HL-60/S4 treated with retinoic acid at 250 ng/mL for 4 days and 3 days (cell line): ENCODE data around the gene C1QL3.

Experiments
- in situ Hi-C: fragments of 300-500 bp; cut with MboI; formaldehyde crosslinking; loops from 2 replicates; pipeline ENCODE4 v1.7.0; 2022; ENCODE audit warnings: low sequenced_read_pairs

Gene C1QL3

DNA sequence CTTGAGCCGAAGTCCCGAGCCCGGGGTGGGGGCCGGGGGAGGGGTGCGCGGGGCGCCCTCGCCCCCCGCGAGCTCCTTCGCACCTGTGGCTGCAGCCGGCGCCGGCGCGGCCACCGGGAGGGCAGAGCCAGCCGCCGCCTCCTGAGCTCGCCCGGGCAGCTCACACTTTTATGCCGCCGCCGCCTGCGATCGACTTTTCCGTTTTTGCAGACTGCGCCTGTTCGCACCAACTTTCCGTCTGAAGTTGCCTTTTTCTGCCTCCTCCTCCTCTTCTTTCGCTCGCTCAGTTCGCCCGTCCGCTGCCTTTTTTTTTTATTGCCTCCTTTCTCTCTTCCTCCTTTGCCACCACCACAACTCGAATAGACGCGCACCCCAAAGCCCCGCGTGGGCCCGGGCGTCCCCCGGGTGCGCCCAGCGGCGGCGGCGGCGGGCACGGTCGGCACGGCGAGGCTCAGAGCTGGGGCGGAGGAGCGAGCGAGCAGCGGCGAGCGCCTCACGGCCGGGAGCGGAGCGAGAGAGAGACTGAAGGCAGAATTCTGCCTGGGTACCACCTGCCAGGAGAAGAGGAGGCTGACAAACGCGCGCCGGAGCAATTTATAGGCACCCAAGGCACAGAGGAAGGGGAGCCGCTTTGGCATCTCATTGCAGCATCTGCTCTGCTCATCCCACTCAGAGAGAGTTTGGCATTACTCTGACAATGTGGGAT is at the start of gene C1QL3:
Gene C1QL3 (minus strand): TSS at position 569 of the 706 bp plus-strand sequence. CDS start 814 bp downstream, outside the sequence.
- in situ Hi-C loops, result no loop called here

DNA sequence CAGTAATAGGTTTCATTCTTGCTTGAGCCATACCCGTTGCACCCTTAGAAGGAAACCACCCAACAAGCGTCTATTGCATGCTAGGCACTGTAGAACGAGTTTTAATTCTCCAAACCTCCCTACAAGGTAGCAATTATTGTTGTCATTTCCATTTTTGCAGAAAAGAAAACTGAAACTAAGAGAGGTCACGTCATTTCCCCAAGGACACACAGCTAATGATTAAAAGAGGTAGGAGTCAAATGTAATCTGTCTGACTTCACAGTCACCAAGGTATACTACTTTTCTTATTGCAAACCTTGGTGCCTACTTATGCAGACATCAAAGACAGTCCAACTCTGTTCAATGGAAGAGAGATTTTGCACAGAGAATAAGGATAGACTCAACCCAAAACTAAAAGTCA is 49.1 kb upstream of the C1QL3 start:
- in situ Hi-C loops, result no loop called here

DNA sequence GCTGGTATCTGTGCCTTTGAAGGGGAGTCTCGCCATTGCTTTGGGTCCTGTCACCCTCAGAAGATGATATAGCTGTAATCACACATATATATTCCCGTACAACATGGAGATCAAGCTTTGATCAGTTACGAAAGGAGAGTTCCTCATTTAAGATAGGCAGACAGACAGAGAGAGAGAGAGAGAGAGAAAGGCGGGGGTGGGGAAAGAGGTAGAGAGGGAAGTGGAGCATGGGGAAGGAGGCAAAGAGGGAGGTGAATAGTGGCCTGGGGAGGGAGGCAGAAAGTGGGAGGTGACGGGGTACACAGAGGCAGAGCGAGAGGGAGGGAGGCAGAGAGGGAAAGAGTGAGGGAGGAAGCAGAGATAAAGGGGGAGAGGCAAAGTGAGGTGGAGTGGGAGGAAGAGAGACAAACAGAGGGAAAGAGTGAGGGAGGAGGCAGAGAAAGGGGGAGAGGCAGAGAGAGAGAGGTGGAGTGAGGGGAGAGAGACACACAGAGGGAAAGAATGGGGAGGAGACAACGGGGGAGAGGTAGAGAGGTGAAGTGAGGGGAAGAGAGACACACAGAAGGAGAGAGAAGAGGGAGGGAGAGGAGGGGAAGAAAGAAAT is 44.6 kb upstream of the C1QL3 start:
- in situ Hi-C loops, result no loop called here

DNA sequence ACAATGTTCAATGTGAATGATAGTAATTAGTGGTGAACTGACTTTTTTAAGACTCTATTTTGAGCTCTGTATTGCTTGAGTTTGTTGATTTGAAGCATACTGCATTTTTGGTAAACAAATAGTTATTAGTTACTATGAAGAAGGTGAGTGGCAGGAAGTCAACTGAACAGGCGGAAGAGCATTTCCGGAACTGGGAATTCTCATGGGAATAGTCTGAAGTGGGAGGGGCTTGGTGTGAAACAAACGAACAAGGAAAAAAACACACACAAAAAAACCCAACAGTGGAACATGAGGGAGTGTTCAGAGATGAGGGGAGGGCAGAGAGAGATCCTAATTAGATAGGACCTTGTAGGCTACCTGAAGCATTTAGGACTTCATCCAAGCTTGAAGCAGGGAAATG is 43.9 kb upstream of the C1QL3 start:
- in situ Hi-C loops, result no loop called here

DNA sequence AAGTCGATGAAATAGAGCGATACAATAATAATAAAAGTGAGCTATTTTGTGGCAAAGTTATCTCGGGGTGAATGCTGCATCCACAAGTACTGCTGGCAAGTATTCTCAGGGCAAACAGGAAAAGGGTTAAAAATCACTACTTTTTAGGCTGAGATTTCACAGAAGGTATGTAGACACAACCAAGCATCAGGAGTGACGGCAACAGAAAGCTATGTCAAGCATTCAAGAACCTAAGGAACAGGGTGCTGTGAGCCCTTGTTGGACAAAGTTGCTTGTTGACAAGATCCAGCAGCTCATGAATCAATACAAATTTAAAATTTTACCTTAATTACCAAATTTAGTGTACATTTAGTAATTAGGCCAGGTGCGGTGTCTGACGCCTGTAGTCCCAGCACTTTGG is 41.2 kb upstream of the C1QL3 start:
- in situ Hi-C loops, result no loop called here

DNA sequence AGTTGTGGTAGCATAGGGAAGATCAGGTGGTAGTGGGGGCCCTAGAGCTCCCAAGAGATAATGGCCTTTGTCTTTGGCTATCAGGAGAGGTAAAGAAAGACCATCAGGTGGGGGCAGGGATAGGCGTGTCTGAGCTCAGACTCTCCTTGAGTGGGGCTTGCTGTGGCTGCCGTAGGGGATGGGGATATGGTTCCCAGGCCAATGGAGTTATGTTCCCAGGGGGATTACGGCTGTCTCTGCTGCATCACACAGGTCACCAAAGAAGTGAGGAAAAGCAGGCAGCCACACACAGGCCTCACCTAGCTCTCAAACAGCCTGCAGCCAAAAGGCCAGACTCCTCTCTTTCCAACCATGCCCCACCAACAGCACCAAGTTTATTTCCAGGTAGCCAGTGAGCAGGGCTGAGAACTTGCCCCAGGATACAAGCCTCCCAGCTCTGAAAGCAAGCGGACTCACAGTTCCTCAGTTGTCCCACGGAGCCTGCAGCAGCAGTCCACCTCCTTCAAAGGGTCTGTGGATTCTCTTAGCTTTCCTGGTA is 37.6 kb upstream of the C1QL3 start:
- in situ Hi-C loops, result no loop called here

DNA sequence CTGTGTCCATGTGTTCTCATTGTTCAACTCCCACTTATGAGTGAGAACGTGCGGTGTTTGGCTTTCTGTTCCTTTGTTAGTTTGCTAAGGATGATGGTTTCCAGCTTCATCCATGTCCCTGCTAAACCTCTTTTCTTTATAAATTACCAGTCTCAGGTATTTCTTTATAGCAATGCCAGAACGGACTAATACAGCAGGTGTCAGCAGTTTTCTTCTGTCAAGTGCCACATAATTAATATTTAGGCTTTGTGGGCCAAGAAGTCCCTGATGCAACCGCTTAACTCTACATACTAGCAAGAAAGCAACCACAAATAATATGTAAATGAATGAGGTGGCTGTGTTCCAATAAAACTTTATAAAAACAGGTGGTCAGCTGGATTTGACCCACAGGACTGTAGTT is 26.3 kb upstream of the C1QL3 start:
- in situ Hi-C loops, result no loop called here

GRCh38 chr10:16545116-16545736 is 23.5 kb upstream of the C1QL3 start:
- in situ Hi-C loops, result no loop called here

DNA sequence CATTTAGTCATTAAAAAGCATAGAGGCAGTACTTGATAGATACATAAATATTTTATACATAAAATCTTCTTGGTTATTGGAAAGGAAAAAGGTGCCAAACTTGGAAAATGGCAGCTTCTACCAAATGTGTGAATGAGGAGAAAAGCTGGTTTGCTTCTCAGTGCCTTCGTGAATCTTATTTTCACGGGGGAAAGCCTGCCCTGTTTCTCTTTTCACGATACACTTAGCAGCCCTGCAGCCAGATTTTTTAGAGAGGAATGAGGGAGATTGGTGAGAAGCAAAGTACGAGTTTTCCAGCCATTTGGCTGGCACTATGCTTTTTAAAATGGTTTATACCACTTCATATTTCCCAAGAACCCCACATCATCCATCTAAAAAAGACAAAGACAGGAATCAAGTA is 22.9 kb upstream of the C1QL3 start:
- in situ Hi-C loops, result no loop called here

DNA sequence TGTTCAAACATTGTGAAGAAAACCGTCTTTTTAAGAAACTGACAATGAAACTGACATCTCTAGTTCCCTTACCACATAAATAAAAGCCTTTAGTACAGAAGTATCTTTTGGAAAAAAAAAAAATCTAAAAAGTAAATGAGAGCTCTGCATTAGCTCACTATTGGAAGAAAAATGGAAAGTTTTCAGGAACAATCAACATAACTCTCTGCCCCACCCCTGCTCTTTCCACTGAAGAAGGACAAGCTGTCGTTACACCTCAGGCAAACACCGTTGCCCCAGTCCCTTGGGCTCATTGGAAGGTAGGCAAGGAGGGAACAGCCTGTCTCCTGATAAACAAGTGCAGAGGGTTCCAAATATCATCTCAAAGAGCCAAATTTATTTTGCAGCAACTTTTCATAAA is 22.4 kb upstream of the C1QL3 start:
- in situ Hi-C loops, result no loop called here

DNA sequence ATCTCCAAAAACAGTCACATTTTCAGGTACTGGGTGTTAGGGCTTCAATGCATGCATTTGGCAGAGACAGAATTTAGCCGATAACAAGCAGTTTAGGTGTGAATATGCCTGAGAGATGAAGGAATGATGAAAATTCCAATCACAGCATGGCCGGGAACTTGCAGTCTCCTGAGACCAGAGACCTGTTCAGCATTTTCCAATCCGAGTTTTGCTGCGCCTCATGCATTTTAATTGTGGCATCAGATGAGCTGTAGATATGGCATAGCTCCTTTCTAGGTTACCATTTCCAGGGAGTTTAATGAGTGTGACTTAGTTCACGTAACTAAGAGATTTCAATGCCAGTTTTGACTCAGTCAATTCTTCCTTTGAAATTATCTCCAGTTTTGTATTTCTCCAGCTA is 14.5 kb upstream of the C1QL3 start:
- in situ Hi-C loops, result no loop called here

GRCh38 chr10:16529853-16530252 is 8.2 kb upstream of the C1QL3 start:
- in situ Hi-C loops, result no loop called here

- in situ Hi-C loops, result no loop called here
Observed at GRCh38 chr10:16527452-16527851, 5.8 kb upstream of the C1QL3 start.

GRCh38 chr10:16520900-16521299 is 779 bp downstream of the C1QL3 start:
- in situ Hi-C loops, result no loop called here

DNA sequence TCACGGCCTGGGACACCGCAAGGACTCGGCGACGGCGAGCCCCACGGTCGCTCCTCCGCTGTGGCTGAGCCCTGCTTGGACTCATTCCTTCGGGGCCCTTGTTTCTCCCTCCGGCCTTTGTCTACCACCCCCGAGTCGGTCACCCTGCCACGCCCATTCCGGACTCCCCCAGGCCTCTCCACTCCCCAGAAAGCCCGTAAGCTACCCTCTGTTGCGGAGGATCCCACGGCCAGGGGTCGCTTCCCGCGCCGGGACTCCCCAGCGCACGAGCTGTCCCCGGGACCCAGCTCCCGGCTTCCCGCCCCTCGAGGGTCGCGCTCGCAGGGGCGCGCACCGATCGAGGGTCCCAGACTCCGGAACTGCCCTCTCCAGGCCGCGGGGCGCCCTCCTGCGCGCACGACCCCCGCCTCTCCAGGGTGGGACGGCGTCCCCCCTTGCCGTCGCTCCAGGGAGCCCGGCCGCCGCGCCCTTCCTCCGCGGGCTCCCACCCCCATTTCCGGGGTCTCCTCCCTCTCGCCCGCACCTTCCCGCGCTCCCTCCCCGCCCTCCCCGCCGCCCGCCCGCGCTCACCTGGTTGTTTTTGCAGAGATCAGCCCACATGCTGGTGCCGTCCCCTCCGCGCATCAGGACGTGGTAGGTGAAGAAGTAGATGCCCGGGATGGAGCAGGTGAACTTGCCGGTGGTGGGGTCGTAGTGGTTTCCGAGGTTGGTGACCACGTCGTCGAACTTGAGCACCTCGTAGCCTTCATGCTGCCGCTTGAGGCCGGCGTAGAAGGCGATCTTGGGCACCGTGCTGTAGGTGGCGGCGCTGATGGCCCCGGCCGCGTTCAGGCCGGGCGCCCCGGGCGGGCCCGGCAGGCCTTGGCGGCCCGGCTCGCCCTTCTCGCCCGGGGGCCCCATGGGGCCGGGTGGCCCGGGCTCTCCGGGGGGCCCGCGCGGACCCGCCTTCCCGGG is 1.5 kb downstream of the C1QL3 start:
- in situ Hi-C loops, result no loop called here

- in situ Hi-C loops, result no loop called here
Observed at GRCh38 chr10:16519250-16519907, 2.3 kb downstream of the C1QL3 start.

- in situ Hi-C loops, result no loop called here
Observed at GRCh38 chr10:16518822-16519221, 2.9 kb downstream of the C1QL3 start.

DNA sequence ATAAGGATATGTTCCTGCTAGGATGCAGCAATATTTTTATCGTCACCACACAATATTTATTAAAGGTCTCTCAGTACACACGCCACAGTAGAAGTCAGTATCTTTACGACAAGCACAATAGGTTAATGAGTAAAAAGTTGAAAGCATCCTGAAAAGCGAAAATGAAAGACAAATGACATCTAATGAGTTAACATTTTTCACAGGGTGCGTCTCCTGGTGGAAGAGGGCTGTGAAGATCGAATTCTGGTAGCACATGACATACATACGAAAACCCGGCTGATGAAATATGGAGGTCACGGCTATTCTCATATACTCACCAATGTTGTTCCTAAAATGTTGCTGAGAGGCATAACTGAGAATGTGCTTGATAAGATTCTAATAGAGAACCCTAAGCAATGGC is 10.8 kb downstream of the C1QL3 start:
- in situ Hi-C loops, result no loop called here

- in situ Hi-C loops, result no loop called here
Observed at GRCh38 chr10:16509996-16510395, 11.7 kb downstream of the C1QL3 start.

- in situ Hi-C loops, result no loop called here
Observed at GRCh38 chr10:16505161-16505560, 16.5 kb downstream of the C1QL3 start.
